Fibroblast of mammary gland (primary cell): Measurements from ENCODE around the gene CD3G.
"Not testable (repeated sequence)": the region's sequence is repeated elsewhere in the genome, so short reads cannot be mapped to it uniquely, and the experiment has no call there.

Experiments
- DNase-seq: peaks from one replicate; pipeline ENCODE4 v3.0.0-alpha.2; 2010; ENCODE audit warnings: low read depth
- H3K4me3 ChIP-seq: 2 replicates; pipeline ENCODE4 v1.5.1; 2011; ENCODE audit warnings: low read depth, mild to moderate bottlenecking, low read length, moderate library complexity; ENCODE audit not compliant: control insufficient read depth
- CTCF ChIP-seq: conservative IDR thresholded peaks from 2 replicates; pipeline ENCODE4 v1.5.1; 2011; ENCODE audit warnings: low read depth, low read length, inconsistent platforms; ENCODE audit not compliant: control insufficient read depth, insufficient read depth

Gene CD3G

GRCh38 chr11:118401880-118402590 is 57.9 kb downstream of the CD3G start:
- TF ChIP-seq CTCF: no peak
- peak; percentile 82 for DNase-seq
- H3K4me3 ChIP-seq: peak overlapping the region; percentile 96

GRCh38 chr11:118402594-118402993 is 58.5 kb downstream of the CD3G start:
- H3K4me3 ChIP-seq: peak overlapping the region; percentile 96
- DNase-seq: not testable (repeated sequence)
